Measurements from ENCODE around the gene DHCR24.

DHCR24 gene

GRCh38 chr1:54865238-54866073 lies 21.5 kb downstream of the DHCR24 start:
- no peak for DNase-seq

- no peak for DNase-seq
Measured at GRCh38 chr1:54864460-54865208, 22.4 kb downstream of the DHCR24 start.

DNA sequence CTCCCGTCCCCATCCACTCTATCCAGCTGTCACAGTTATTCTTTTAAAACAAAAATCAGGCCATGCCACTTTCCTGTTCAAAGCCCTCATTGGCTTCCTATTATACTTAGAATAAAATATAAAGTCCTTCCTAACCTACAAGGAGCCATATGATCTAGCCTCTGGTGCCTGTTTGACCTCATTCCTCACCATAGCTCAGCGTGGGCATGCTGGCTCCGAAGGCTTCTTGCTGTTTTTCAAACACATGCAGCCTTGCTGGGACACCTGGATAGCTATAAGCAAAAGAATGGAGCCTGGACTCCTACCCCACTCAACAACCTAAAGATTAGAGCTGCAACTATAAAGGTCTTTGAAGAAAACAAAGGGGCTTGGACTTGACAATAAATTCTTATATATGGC lies 23.7 kb downstream of the DHCR24 start:
- DNase-seq = no peak

DNA sequence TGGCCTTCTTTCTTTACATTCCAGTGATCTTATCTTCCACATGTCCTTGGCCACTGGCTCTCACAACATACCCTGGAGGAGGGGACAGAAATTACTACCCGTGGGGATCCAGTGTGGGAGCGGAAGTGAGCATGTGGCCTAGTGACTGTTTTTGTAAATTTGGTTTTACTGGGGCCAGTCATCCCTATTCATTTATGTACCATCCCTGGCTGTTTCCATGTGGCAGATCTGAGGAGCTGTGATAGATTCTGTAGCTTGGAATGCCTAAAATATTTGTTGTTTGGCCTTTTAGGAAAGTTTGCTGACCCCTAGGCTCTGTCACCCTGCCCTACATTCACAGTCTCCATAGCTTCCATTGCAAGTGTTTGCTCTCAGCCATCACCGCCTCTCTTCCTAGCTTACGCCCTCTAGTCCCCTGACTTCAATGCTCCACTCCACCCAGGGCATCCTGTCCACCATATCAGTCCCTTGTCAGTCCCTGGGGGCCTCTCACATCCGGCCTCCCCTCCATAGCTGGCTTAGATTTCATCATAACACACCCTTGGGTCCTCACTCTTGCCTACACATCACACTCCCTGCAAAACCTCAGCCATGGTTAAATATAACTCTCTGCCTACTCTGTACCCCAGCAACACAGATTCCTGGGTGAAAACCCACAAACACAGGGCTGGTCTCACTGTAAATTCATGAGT lies 25.8 kb downstream of the DHCR24 start:
- DNase-seq = no peak

DNA sequence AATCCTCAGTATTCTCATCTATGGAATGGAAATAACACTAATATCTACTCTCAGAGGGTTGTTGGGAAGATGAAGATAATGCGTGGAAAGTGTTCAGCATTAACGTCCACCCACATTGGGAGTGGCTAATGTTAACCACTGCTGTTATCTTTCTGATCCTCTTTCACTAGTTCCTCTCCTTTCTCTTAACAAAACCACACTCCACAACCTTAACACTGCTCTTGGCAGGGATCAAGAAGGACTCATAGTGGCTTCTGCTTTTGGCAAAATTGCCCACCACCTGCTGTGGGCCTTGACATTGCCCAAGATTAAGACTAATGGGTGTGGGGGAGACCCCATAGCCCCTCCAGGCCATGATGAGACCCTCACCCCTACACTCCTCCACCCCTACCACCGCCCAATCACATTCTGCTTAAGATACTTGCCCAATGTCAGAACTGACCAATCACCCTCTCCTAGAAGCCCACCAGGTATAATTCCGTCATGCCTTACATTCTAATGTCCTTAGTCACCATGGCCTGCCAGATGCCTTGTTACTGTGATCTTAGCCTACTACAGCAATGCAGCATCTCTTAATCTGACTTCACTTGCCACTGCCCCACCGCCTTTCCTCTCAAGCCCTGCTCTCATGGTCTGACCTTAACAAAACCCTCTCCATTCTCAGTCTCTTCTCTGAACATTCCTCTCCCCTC lies 27.1 kb downstream of the DHCR24 start:
- peak; percentile 25 for DNase-seq

GRCh38 chr1:54857746-54858561 lies 29.0 kb downstream of the DHCR24 start:
- DNase-seq = peak; percentile 51

- DNase-seq = no peak
Measured at GRCh38 chr1:54857141-54857540, 29.9 kb downstream of the DHCR24 start.

DNA sequence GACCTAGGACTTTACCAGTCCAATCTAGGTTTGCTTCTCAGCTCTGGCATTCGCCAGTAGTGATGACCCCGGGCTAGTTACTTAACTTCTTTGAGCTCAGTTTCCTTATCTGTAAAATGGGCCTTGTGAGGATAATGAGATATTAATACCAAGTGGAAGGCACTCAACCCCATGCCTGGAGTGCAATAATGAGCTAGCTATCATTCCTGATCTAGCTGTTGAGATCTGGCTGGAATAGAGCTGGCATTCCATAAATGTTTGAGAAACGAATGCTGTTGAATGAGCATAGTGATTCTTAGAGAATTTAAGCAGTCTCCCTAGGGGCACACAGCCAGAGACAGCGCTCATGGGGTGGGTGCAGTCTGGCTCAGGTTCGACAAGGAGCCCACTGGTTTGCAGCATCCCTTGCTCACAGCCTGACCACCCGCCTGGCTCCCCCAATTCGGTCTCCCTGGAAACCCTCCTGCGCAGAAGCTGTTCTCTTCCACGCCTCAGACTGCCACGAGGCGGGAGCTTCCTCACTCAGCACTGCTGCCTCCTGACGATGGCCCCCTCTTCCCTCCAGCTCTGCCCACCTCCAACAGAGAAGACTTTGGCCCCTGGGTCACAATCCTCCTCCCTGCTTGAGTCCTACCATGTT lies 32.5 kb downstream of the DHCR24 start:
- peak; percentile 57 for DNase-seq

GRCh38 chr1:54853793-54854370 lies 33.1 kb downstream of the DHCR24 start:
- no peak for DNase-seq

GRCh38 chr1:54853096-54853792 lies 33.8 kb downstream of the DHCR24 start:
- DNase-seq = no peak

DNA sequence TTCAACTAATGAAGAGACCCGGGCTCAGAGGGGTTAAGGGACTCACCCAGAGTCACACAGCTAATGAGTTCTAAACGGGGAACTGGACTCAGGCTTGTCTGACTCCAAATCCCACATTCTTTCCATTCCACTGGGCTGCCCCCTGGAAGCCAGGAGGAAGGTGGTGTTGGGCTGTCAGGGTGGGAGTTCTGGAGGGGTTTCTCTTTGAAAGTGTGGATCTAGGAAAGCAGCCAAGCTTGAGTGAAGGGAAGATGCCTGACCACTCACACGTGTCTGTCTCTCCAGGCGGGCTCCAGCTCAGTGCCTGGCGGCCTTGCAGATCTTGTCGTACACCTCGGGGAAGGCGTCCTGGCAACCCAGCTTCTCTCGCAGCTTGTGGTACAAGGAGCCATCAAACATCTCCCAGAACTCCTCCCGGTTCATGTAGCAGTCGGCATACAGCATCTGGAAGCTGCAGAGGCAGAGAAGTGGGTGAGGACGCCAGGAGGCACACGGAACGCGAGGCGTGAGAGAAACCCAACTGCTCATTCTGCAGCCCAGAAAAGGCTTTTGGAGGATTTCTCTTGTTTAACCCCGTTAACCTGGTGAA lies 35.0 kb downstream of the DHCR24 start:
- DNase-seq = no peak

GRCh38 chr1:54851406-54851805 lies 35.6 kb downstream of the DHCR24 start:
- DNase-seq = no peak

DNA sequence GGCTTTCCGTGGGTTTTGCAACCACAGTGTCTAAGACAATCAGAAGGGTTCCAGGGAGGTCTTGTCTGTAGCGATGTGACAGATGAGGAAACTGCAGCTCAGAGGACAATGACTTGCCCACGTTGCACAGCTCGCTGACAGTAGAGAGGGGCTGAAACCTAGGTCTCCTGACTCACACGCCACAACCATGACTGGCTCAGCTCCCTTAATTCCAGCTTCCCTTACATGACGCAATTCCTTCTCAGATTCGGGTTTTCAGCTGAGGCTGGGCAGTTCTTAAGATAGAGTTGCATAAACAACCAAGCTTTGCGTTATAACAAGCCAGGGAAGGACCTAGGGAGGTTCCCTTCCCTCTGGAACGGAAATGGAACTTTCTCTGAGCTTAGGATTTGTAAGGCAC lies 36.3 kb downstream of the DHCR24 start:
- DNase-seq = peak; percentile 86

DNA sequence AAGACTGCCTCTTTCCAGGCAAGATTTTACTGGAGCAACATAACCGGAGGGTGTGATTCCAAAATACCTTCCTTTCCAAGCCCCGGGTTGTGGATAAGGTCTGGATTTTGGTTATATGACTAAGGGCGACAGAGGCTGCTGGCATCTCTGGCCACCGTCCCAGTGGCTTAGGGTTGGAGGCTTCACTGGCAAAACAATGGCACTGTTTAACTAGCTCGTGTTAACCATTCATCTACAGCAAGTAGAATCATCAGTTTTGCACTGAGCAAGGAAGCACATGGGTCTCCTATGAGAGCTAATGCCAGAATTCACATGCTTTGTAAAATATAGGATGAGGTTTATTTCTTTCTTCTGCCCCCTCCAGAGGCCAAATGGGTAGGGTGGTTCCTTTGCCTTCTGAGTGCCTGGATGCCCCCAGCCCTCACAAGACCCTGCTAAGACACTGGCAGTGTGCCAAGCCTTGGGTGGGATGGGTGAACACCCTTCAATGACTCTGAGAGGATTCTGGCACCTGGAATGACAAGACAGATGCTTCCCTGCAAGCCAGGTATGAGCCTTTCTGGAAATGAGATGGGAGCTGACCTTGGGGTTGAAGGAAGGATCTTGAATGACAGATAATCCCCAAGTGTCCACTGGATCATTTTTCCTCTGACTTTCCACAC lies 36.8 kb downstream of the DHCR24 start:
- no peak for DNase-seq

DNA sequence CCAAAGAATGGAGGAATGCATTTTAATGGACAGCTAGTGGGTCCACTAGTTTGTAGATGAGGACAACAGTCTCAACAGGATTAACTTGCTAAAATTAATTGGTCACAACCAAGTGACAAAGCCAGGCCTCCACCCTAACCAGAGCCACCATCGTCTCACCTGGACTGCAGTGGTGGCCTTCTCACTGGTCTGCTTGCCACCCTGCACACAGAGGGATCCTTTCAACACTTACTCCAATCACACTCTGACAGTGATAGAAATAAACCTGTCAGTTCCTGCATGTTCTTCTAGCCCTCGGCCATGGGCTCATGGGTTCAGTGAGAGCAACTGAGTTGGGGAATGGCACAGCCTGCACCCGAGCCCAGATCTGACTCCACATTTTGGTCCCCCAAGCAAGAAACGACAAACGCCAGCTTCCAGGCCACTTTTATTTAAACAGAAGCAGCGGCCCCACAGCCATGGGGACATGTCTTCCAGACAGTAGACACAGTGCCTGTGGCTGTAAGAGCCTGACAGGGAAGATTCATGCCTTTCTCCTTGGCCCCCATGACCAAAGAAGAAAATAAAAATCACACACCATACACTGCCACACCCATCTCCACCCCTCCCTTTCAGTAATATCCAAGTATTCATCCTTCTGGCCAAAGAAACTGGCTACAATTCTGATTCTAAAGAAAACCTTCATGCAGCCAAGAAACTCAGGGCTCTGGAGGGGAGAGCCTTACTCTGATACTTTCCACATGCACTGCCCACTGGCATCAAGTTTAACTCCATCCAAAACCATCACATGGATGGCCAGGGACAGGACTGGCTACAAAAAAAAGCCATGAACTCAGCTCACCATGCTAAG lies 37.6 kb downstream of the DHCR24 start:
- DNase-seq = no peak

DNA sequence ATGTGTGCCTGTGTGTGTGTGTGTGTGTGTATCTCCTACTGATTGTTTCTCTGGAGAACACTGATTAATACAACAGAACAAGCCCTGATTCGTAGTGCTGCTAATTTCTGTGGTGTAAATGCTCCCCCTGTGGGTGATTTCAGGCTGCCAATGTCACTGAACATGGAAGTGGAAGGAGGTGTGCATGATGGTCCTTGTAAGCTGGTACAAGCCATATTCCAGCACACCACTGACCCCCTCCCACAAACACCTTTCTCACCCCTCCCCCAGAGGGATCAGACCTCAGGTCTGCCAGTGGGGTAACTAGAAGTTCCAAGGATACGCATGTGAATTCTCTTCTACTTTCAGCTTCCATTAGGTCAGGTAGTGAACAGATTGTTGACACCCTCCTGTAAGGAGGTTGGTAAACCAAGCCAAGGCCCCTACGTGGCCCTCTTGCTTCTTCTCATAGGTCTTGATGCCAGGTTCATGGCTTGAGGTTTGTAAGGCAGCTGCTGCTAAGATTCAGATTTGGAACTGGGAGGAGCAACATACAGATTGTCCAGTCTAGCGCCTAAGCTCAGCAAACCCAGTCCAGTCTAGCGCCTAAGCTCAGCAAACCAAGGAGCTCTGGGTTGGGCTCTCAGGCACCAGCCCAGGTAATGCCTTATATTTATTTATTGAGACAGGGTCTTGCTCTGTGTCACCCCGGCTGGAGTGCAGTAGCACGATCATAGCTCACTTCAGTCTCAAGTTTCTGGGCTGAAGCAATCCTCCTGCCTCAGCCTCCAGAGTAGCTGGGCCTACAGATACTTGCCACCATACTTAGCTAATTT lies 38.7 kb downstream of the DHCR24 start:
- no peak for DNase-seq

- DNase-seq = no peak
Measured at GRCh38 chr1:54846716-54847284, 40.2 kb downstream of the DHCR24 start.
